OCI-LY7 (cell line): Measurements from ENCODE around the gene FAM47E. TPM values are rescaled to one million over a fixed set of nuclear protein-coding genes. Genes with fewer than 3 reads are reported as not detected.

Source experiments
- BruUV-seq: library from RNA; stranded (reverse); fragments of 400-500 nt; replicated peaks from 2 replicates; lab custom pipeline; 2021; lab: Mats Ljungman, UMichigan
- CTCF ChIA-PET: fragments of 300-600 bp; sonication (Branson Sonifier 250); formaldehyde crosslinking; loops from one replicate; lab custom pipeline; 2022; ENCODE audit warnings: antibody characterized with exemption; ENCODE audit not compliant: unreplicated experiment; lab: Charles Lee
- POLR2A ChIA-PET: fragments of 300-600 bp; sonication (Branson Sonifier 250); formaldehyde crosslinking; loops from one replicate; lab custom pipeline; 2022; ENCODE audit warnings: antibody characterized with exemption; lab: Charles Lee
- DNase-seq: peaks from one replicate; pipeline ENCODE4 v3.0.0-alpha.2; 2015; ENCODE audit warnings: low spot score
- H2AFZ ChIP-seq: fragments of 200-600 bp; sonication (generic), shearing (Covaris generic); 2 replicates; pipeline ENCODE4 v1.6.1; 2014; ENCODE audit warnings: mild to moderate bottlenecking, antibody characterized with exemption, low read length, moderate library complexity
- H3K27ac ChIP-seq: fragments of 200-600 bp; sonication (generic); 2 replicates; pipeline ENCODE4 v1.5.1; 2014; ENCODE audit warnings: mixed run types, low read depth, mild to moderate bottlenecking, moderate library complexity, low read length, inconsistent platforms; ENCODE audit not compliant: poor library complexity, severe bottlenecking
- H3K36me3 ChIP-seq: fragments of 200-600 bp; sonication (generic); 2 replicates; pipeline ENCODE4 v1.6.1; 2014; ENCODE audit warnings: mild to moderate bottlenecking, antibody characterized with exemption, low read length, moderate library complexity, mixed read lengths; ENCODE audit not compliant: insufficient read depth
- H3K4me1 ChIP-seq: fragments of 200-600 bp; sonication (generic); 2 replicates; pipeline ENCODE4 v1.5.1; 2014; ENCODE audit warnings: mild to moderate bottlenecking, low read length; ENCODE audit not compliant: insufficient read depth, poor library complexity, severe bottlenecking
- H3K4me2 ChIP-seq: fragments of 200-600 bp; sonication (generic); 2 replicates; pipeline ENCODE4 v1.6.1; 2014; ENCODE audit warnings: mild to moderate bottlenecking, low read length
- H3K4me3 ChIP-seq: fragments of 200-600 bp; sonication (generic); 2 replicates; pipeline ENCODE4 v1.5.1; 2014; ENCODE audit warnings: mild to moderate bottlenecking, low read depth, low read length; ENCODE audit not compliant: poor library complexity, severe bottlenecking
- H3K79me2 ChIP-seq: fragments of 200-600 bp; sonication (generic); 2 replicates; pipeline ENCODE4 v1.6.1; 2016; ENCODE audit warnings: low read depth, mild to moderate bottlenecking, low read length, moderate library complexity, mixed read lengths; ENCODE audit not compliant: insufficient read depth
- H3K9me2 ChIP-seq: fragments of 200-600 bp; sonication (generic); 2 replicates; pipeline ENCODE4 v1.6.1; 2016; ENCODE audit warnings: mild to moderate bottlenecking, low read length, mixed read lengths; ENCODE audit not compliant: insufficient read depth
- H3K9me3 ChIP-seq: fragments of 200-600 bp; sonication (generic); 2 replicates; pipeline ENCODE4 v1.6.1; 2014; ENCODE audit warnings: mild to moderate bottlenecking, mixed run types, low read length, mixed read lengths
- H4K20me1 ChIP-seq: fragments of 200-600 bp; sonication (generic); 2 replicates; pipeline ENCODE4 v1.6.1; 2014; ENCODE audit warnings: mild to moderate bottlenecking, antibody characterized with exemption, low read length, moderate library complexity, mixed read lengths; ENCODE audit not compliant: insufficient read depth
- CTCF ChIP-seq: fragments of 200-600 bp; sonication (generic); conservative IDR thresholded peaks from 2 replicates; pipeline ENCODE4 v1.5.1; 2014; ENCODE audit warnings: mild to moderate bottlenecking, antibody characterized with exemption, low read length, moderate library complexity, mixed read lengths
- EZH2phosphoT487 ChIP-seq: fragments of 200-600 bp; sonication (generic); IDR thresholded peaks from 2 replicates; pipeline ENCODE4 v1.6.1; 2018; ENCODE audit warnings: low read depth, borderline replicate concordance, mild to moderate bottlenecking, mixed run types, antibody characterized with exemption, low read length, moderate library complexity, mixed read lengths
- intact Hi-C: fragments of 100-400 bp; cut with micrococcal nuclease; formaldehyde crosslinking; loops from one replicate; pipeline ENCODE4 v1.10.0; 2022; ENCODE audit not compliant: unreplicated experiment
- total RNA-seq, 2 experiments: library from RNA; depleted of rRNA in 1 of 2; stranded (reverse); fragments of >200 nt in 1 of 2; shearing (Covaris generic) in 1 of 2; gene quantifications; 2 replicates each; pipeline ENCODE4 v1.2.3, GENCODE V29; 2014 to 2022

FAM47E gene
- total RNA-seq, 2 experiments from 2014 or later = not detected

GRCh38 chr4:76266627-76267026 is 15.1 kb downstream of the FAM47E start:
- TF ChIP-seq EZH2phosphoT487 (no peak), CTCF (no peak)
- ChIA-PET CTCF (no interaction called here), POLR2A (interaction anchor here (1.1 kb wide), 1 partner anchor 12 kb away, joined by 3 read pairs; no protein-coding TSS in a partner anchor)
- no peaks in the 10 kb centered on the region for H3K9me2 ChIP-seq
- no peak overlapping the region for H3K4me2 ChIP-seq
- H3K9me3 ChIP-seq = no peaks in the 10 kb centered on the region
- no peak overlapping the region for H2AFZ ChIP-seq
- no TSS peak for BruUV-seq
- intact Hi-C loops = no loop called here
- H3K27ac ChIP-seq = no peak overlapping the region
- H3K79me2 ChIP-seq = no peaks in the 10 kb centered on the region
- H3K4me3 ChIP-seq = no peak overlapping the region
- no peaks in the 10 kb centered on the region for H3K4me1 ChIP-seq
- DNase-seq = no peak
- no peaks in the 10 kb centered on the region for H3K36me3 ChIP-seq
- H4K20me1 ChIP-seq = no peaks in the 10 kb centered on the region

GRCh38 chr4:76267811-76268210 is 16.3 kb downstream of the FAM47E start:
- CTCF ChIA-PET = no interaction called here
- POLR2A ChIA-PET = no interaction called here

More at GRCh38 chr4:76267811-76268210, 16.3 kb downstream of the FAM47E start:
- intact Hi-C loops = no loop called here
- BruUV-seq = no TSS peak
- Histone ChIP-seq H3K79me2 (no peaks in the 10 kb centered on the region), H3K4me3 (no peak overlapping the region), H3K9me3 (no peaks in the 10 kb centered on the region), H4K20me1 (no peaks in the 10 kb centered on the region), H3K27ac (no peak overlapping the region), H2AFZ (no peak overlapping the region), H3K4me2 (no peak overlapping the region), H3K9me2 (no peaks in the 10 kb centered on the region), H3K4me1 (no peaks in the 10 kb centered on the region), H3K36me3 (no peaks in the 10 kb centered on the region)
- TF ChIP-seq EZH2phosphoT487 = no peak
- no peak for TF ChIP-seq CTCF
- DNase-seq = no peak
